ENCODE results near the gene TXNDC5.

- TF ChIP-seq CTCF (conservative IDR thresholded peaks at IDR 0.05; ENCODE audit: low read depth in 2 of 2): no peak
- TF ChIP-seq POLR2AphosphoS5 (IDR thresholded peaks at IDR 0.05; ENCODE audit: low read depth): no peak
- TF ChIP-seq EZH2phosphoT487 (IDR thresholded peaks at IDR 0.05; ENCODE audit: unreplicated experiment): no peak
- TF ChIP-seq EZH2 (IDR thresholded peaks at IDR 0.05; ENCODE audit: low read depth, unreplicated experiment): no peak
Measured at GRCh38 chr6:7902221-7902620, 8.4 kb downstream of the TXNDC5 start.

Data from GM23338 (cell line).